Hematopoietic multipotent progenitor cell (in vitro differentiated cells): ENCODE results near the gene GRM7. TPM values are rescaled to one million over a fixed set of nuclear protein-coding genes. Genes with fewer than 3 reads are reported as not detected.

Experiments
- DNase-seq, 3 donors: peaks; one replicate each; pipeline ENCODE4 v3.0.0-alpha.2; 2011 to 2015; ENCODE audit warnings: low read depth in 2 of 3, low spot score in 2 of 3
- total RNA-seq: library from RNA; depleted of rRNA; stranded (reverse); fragments of >200 nt; gene quantifications from one replicate; pipeline ENCODE4 v1.2.3, GENCODE V29; 2012

The GRM7 gene
- total RNA-seq, 1 donor = under 0.01 TPM

GRCh38 chr3:7547826-7548225, 686.9 kb downstream of the GRM7 start:
- DNase-seq = no peak

GRCh38 chr3:7562892-7563291, 702.0 kb downstream of the GRM7 start:
- no peak for DNase-seq

DNA sequence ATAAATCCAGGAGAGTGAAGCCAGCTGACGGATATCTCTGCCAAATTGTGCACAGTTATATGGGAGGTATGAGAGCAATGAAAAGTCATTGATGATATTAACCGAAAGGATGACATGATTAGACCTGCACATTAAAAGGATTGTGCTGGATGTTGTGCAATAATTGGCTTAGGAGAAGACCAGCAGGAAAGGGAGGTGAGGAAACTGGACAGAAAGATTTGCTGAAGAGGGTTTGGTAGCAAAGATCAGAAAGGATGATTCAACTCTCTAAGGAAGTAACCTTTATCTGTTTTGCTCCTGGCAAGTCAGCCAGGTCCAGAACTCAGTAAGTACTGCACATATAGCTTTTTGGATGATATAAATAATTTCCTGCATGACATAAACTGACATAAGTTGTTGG, 704.7 kb downstream of the GRM7 start:
- no peak for DNase-seq

DNA sequence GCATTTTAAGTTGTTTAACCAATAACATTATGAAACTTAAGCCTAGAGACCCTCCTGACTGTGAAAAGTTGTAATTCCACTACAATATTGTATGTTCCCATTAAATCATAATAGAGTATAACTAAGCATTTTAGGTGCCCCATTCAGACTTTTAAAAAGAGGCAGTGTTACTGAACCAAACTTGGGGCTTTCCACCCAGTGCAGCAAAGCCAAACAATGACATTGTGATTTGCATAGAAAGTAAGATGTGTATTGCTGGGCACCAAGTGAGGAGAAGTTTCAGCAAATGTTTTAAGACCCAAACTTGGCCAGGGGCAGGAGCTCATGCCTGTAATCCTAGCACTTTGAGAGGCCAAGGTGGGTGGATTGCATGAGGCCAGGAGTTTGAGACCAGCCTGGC, 706.2 kb downstream of the GRM7 start:
- DNase-seq = no peak

DNA sequence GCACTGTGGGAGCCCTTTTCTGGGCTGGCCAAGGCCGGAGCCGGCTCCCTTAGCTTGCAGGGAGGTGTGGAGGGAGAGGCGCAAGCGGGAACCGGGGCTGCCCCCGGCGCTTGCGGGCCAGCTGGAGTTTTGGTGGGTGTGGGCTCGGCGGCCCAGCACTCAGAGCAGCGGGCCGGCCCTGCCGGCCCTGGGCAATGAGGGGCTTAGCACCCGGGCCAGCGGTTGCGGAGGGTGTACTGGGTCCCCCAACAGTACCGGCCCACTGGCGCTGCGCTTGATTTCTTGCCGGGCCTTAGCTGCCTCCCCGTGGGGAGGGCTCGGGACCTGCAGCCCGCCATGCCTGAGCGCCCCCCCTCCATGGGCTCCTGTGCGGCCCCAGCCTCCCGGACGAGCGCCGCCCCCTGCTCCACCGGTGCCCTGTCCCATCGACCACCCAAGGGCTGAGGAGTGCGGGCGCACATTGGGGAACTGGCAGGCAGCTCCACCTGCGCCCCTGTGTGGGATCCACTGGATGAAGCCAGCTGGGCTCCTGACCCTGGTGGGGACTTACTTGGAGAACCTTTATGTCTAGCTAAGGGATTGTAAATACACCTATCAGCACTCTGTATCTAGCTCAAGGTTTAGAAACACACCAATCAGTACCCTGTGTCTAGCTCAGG, 707.7 kb downstream of the GRM7 start:
- no peak for DNase-seq

DNA sequence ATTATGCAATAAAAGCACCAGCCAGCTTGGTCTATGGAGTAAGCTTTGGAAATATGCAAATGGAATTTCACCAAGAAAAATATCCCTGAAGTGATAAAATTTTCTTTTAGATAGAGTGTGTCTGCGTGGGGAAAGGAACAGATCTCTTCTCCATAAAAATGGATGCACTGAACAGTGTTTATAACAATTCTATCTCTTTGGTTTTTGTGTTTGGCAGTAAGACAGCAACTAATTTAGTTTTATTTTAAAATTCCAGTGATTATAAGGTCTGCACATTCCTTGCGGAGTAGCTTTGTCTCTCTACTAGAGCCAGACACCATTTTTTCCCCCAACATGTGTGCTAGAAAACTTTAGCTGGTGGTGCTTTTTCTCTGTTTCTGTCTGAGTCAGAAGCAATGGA, 712.4 kb downstream of the GRM7 start:
- DNase-seq = no peak

DNA sequence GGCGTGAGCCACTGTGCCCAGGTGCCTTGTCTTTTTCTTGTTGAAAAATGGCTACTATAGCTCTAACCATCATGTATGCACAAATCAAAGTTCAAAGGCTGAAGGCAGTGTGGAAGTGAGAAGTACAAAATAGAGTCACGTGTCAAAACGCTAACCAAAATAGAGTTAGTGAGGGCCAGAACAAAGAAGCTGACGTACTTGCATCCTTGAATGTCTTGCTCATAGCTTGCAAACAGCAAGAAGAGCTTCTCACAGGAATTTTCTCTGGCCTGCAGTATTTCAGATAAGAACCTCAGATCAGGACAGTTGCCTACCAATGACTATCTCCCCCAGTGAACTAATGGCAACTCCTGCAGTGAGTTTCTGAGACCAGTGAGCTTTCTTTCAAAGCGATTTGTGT, 713.5 kb downstream of the GRM7 start:
- no peak for DNase-seq

GRCh38 chr3:7576071-7576470, 715.2 kb downstream of the GRM7 start:
- DNase-seq = no peak

GRCh38 chr3:7576506-7576905, 715.6 kb downstream of the GRM7 start:
- DNase-seq = no peak

DNA sequence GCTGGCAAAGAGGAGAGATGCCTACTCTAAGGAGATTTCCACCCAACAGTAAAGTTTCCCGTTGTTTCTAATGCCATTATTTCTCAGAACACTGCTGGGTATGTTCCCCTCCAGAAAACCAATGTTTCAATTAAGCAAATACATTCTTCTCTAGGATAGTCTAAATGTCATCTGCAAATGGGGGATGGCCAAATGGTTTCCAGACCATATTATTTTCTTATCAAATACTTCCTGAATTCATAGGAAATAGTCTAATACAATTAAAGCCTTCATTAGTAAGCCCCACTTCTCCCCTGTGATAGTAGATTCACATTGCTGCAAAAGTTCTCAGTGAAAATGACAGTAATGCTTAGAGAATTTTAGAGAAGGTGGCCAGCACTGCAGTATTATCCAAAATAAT, 716.6 kb downstream of the GRM7 start:
- DNase-seq = no peak

DNA sequence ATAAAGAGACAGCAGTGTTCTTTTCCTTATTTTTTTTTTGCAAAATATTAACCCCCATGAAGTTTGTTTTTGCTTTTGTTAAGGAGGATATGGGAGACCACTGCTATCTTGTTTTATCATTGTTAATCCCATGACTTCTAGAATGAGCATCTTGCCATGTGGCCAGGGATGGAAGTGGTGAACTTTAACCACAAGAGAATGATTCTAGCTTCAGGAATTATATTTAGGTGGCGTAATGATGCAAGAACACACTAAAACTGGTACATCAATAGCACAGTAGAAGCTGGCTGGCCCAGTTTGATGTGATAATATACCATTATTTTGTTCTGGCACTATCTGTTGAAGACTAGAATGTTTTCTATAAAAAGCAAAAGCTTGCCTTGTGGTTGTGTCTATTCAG, 720.9 kb downstream of the GRM7 start:
- DNase-seq = no peak

DNA sequence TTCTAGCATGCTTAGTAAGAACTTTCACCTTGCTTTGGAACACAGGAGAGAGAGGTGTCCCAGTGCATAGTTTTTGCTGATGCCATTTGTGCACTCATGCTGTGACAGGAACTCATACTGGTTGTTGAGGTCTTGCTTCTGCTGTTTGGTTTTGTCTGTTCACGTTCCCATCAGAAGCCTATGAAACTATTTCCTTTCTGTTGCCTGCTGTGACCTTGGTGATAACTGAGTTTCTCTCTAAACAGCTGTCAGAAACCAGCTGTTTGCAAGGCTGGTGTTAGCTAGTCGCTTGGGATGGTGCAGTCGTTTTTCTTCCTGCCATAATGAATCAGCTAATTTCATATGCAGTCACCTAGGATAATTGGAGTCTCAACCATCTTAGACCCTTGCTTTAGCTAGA, 724.1 kb downstream of the GRM7 start:
- DNase-seq = peak in 2 of 3 donors; percentile 54 to 88

GRCh38 chr3:7588236-7588635, 727.3 kb downstream of the GRM7 start:
- DNase-seq = no peak

DNA sequence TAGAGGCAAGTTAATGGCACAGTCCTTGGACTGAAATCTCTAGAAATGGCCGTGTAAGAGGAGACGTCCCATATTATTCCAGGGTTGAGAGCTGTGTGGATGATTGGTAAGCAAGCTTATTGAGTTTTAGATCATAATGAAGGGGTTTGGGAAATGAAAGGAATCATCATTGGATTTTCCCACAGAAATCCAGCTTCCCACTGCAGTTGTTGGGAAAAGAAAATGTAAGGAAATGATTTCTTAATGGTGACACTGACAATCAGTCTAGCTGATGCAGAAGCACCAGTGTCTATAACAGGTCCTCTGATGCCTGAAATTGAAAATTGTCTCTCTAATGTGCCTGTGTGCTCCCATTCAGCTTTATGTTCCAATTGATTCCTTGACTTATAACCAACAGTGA, 728.6 kb downstream of the GRM7 start:
- DNase-seq = no peak

DNA sequence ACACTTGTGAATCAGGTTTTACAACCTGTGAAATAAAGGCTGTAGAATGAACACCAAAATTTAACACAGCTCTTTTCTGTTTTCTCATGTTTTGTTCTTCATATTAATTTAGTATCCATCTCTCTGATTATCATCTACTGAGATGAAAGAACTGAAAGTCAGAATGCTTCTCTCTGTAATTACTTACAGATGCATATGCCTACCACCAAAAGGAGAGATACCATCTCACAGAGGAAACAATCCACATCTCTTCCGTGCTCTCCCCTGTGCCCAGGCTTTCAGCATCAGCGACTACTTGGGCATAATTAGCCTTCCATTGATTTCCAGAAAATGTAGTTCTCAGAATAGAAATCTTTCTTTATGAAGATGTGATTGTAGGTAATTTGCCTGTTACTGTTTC, 741.4 kb downstream of the GRM7 start:
- DNase-seq = no peak

DNA sequence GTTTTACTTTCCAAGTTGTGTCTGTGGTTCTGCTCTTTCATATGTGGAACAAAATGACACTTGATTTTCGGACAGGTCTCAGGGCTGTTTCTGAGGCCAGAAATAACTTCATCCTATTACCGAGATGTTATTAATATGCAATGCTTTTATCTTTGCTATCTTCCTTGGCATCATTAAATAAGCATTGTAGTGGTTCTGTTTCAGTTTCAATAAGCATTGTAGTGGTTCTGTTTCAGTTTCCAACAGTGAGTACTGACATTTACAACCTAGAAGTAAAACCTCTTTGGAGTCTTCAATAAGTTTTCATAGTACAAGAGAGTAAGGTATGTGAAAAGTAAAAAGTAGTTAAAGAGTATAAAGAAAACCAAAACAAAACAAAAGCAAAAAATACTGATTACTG, 746.2 kb downstream of the GRM7 start:
- DNase-seq = no peak

DNA sequence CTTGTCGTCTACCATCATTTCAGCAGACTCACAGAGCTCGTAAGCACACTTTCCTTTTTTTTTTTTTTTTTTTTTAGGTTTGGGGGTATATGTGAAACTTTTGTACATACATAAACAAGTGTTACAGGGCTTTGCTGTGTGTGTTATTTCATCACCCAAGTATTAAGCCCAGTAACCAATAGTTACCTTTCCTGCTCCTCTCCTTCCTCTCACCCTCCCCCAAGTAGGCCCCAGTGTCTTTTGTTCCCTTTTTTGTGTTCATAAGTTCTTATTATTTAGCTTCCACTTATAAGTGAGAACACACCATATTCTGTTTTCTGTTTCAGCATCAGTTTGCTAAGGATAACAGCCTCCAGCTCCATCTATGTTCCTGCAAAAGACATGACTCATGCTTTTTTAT, 746.8 kb downstream of the GRM7 start:
- peak in 1 of 3 donors; percentile 62 for DNase-seq

DNA sequence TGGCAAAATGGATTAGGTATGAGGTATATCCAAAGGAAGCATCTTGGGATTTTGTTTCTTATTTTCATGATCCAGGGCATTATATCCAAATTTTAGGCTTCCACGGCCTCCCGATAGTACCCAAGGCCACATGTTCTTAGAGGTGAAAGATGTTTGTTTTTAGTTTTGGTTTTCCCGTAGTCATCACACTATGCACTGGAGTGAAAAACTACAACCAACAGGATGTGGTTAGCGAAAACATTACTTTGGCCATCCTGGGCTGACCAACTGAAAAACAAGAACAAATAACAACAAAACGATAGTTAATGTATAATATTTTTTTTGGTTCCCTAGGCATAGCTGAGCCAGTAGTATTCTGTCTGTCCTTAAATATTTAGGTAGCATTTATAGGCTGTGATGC, 749.7 kb downstream of the GRM7 start:
- no peak for DNase-seq

- DNase-seq = no peak
Observed at GRCh38 chr3:7615043-7615442, 754.1 kb downstream of the GRM7 start.

DNA sequence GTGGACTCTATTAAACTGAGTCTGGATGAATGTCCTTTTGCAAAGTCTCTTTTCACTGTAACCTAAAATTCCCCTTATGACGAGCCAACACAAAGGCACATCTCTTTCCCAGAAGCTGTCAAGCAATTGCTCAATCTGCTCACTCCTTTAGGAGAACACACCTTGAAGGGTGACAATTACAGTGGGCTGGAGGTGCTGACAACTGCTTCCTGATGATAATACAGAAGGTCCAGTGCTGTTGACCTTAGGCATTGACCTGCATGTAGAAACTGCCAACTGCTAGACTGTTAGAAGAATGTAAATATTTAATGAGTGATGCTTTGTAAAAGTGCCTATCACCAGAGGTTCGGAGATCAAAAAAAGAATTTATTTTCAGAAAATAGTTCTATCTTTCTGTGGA, 757.7 kb downstream of the GRM7 start:
- no peak for DNase-seq

GRCh38 chr3:7620401-7620800, 759.5 kb downstream of the GRM7 start:
- DNase-seq = no peak

DNA sequence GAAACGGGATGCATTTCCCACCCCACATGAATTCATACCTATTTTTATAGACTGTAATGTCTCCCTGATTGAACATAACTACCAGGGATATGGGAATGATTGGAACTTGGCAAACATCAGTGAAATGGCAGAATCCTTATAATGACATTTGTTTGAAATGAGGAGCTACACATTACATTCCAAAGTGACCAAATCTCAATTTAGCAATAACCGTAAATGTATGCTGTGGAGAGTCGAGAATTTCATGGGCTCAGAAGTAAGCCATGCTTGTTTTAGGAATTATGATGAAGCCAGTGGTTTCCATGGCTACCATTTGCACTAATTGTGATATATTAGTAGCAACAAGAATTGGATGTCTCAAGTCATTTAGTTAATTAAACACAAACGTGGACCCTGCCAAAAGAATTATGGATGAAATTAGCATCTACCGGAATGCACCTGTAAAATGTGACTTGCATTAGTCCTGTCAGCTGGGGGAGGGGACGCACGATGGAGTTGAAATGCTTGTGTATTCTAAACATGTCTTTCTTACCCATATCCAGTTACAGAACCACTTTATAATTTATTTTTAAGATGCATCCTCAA, 760.2 kb downstream of the GRM7 start:
- DNase-seq = no peak

GRCh38 chr3:7621651-7622050, 760.7 kb downstream of the GRM7 start:
- DNase-seq = no peak
